IPS-NIHi7 (cell line): ENCODE results near the gene FBXO31.

Source experiments
- DNase-seq: peaks from one replicate; pipeline ENCODE4 v3.0.0; 2012; ENCODE audit warnings: mixed read lengths; ENCODE audit errors: extremely low spot score

FBXO31 gene

GRCh38 chr16:87327798-87328495 is 55.6 kb downstream of the FBXO31 start:
- no peak for DNase-seq

- DNase-seq = no peak
Measured at GRCh38 chr16:87326151-87326571, 57.4 kb downstream of the FBXO31 start.

GRCh38 chr16:87325423-87325858 is 58.1 kb downstream of the FBXO31 start:
- DNase-seq = no peak

- peak; percentile 92 for DNase-seq
Measured at GRCh38 chr16:87324411-87325275, 58.9 kb downstream of the FBXO31 start.

GRCh38 chr16:87323727-87324410 is 59.7 kb downstream of the FBXO31 start:
- no peak for DNase-seq

- DNase-seq = no peak
Measured at GRCh38 chr16:87322833-87323726, 60.5 kb downstream of the FBXO31 start.

GRCh38 chr16:87322360-87322759 is 61.2 kb downstream of the FBXO31 start:
- no peak for DNase-seq

- no peak for DNase-seq
Measured at GRCh38 chr16:87321336-87322107, 62.1 kb downstream of the FBXO31 start.

- DNase-seq = no peak
Measured at GRCh38 chr16:87320510-87321227, 62.9 kb downstream of the FBXO31 start.

GRCh38 chr16:87319997-87320491 is 63.5 kb downstream of the FBXO31 start:
- DNase-seq = no peak

- DNase-seq = no peak
Measured at GRCh38 chr16:87319011-87319410, 64.6 kb downstream of the FBXO31 start.

GRCh38 chr16:87317750-87318644 is 65.6 kb downstream of the FBXO31 start:
- peak; percentile 52 for DNase-seq

- DNase-seq = peak; percentile 100
Measured at GRCh38 chr16:87316923-87317749, 66.4 kb downstream of the FBXO31 start, which contains the start of gene C16orf95. Gene C16orf95, minus strand, starts transcription at chr16:87317392. Its CDS starts 150 bp downstream, at chr16:87317242.

GRCh38 chr16:87316450-87316922 is 67.1 kb downstream of the FBXO31 start:
- DNase-seq = no peak

- DNase-seq = no peak
Measured at GRCh38 chr16:87314990-87315420, 68.6 kb downstream of the FBXO31 start.

- DNase-seq = no peak
Measured at GRCh38 chr16:87312008-87312407, 71.6 kb downstream of the FBXO31 start.

GRCh38 chr16:87311387-87311786 is 72.2 kb downstream of the FBXO31 start:
- DNase-seq = no peak
